ENCODE results near the gene PPP1R14D.

Gene PPP1R14D

GRCh38 chr15:40808861-40809450 lies 19.6 kb downstream of the PPP1R14D start:
- no peak for FAIRE-seq
- TF ChIP-seq POLR2A (IDR thresholded peaks at IDR 0.05; ENCODE audit: low read depth, low read length) (no peak), TAF1 (IDR thresholded peaks at IDR 0.05; ENCODE audit: borderline replicate concordance, low read depth, low read length) (no peak), POLR2AphosphoS5 (IDR thresholded peaks at IDR 0.05; ENCODE audit: low read depth, low read length) (no peak)
- no peak for DNase-seq (ENCODE audit: insufficient read length)

GRCh38 chr15:40807888-40808461 lies 20.5 kb downstream of the PPP1R14D start:
- no peak for TF ChIP-seq POLR2A (IDR thresholded peaks at IDR 0.05; ENCODE audit: low read depth, low read length)
- TF ChIP-seq POLR2AphosphoS5 (IDR thresholded peaks at IDR 0.05; ENCODE audit: low read depth, low read length): no peak
- no peak for TF ChIP-seq TAF1 (IDR thresholded peaks at IDR 0.05; ENCODE audit: borderline replicate concordance, low read depth, low read length)
- FAIRE-seq (no peak), DNase-seq (ENCODE audit: insufficient read length) (no peak)

DNA sequence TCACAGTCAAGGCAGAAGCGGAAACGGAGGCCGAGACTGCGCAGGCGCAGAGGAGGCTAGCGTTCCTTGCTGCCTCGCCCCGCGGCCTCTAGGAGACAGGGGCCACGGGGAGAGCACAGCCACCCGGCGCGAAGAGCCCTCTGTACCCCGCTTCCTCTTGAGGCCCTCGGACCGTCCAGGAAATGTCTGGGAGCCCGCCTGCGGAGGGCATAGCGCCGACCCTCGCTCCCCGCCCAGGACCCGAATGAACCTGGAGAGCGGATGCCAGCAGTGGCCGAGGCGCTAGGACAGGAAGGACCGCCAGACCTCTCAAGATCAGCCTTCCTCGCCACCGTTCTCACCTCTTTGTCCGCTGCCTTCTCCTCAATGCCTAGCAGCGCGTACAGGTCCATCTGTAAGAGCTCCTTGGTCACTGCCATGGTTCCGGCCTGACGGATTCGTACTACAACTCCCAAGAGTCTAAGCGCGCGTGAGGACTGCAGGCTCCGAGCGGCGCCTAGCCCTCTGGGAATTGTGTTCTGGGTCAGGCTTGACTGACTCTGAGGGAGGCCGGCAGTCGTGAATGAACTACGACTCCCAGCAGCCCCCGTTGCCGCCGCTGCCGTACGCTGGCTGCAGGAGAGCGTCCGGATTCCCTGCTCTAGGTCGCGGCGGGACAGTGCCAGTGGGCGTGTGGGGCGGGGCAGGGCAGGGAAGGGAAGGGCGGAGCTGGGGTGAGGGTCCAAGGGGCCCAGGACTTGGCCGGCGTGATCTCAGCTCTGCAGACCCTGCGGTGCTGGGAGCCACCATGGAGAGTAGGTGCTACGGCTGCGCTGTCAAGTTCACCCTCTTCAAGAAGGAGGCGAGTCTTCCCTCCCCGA lies 21.2 kb downstream of the PPP1R14D start, which contains the start of the genes DNAJC17 and ZFYVE19:
Gene DNAJC17, minus strand, starts transcription at position 446 of the 860 bp plus-strand sequence. Its CDS starts 27 bp downstream, at position 419.
Gene ZFYVE19, plus strand, starts transcription at position 62 of the 860 bp plus-strand sequence. Its CDS starts 501 bp downstream, at position 563.
- TF ChIP-seq POLR2A (IDR thresholded peaks at IDR 0.05; ENCODE audit: low read depth, low read length): peak; percentile 87
- TF ChIP-seq POLR2AphosphoS5 (IDR thresholded peaks at IDR 0.05; ENCODE audit: low read depth, low read length): peak; percentile 69
- peak; percentile 33; the same call in 1 of the 2 replicates for TF ChIP-seq TAF1 (IDR thresholded peaks at IDR 0.05; ENCODE audit: borderline replicate concordance, low read depth, low read length)
- DNase-seq (ENCODE audit: insufficient read length): peak; percentile 82
- peak; percentile 96 for FAIRE-seq

- FAIRE-seq (peak; percentile 44), DNase-seq (ENCODE audit: insufficient read length) (no peak)
- TF ChIP-seq POLR2AphosphoS5 (IDR thresholded peaks at IDR 0.05; ENCODE audit: low read depth, low read length): no peak
- no peak for TF ChIP-seq POLR2A (IDR thresholded peaks at IDR 0.05; ENCODE audit: low read depth, low read length)
- no peak for TF ChIP-seq TAF1 (IDR thresholded peaks at IDR 0.05; ENCODE audit: borderline replicate concordance, low read depth, low read length)
Observed at GRCh38 chr15:40806672-40807027, 21.9 kb downstream of the PPP1R14D start.

- DNase-seq (ENCODE audit: insufficient read length): no peak
- TF ChIP-seq POLR2AphosphoS5 (IDR thresholded peaks at IDR 0.05; ENCODE audit: low read depth, low read length) (no peak), POLR2A (IDR thresholded peaks at IDR 0.05; ENCODE audit: low read depth, low read length) (no peak), TAF1 (IDR thresholded peaks at IDR 0.05; ENCODE audit: borderline replicate concordance, low read depth, low read length) (no peak)
- no peak for FAIRE-seq
Observed at GRCh38 chr15:40803688-40804087, 24.8 kb downstream of the PPP1R14D start.

- DNase-seq (ENCODE audit: insufficient read length) (no peak), FAIRE-seq (no peak)
- TF ChIP-seq POLR2AphosphoS5 (IDR thresholded peaks at IDR 0.05; ENCODE audit: low read depth, low read length): no peak
- no peak for TF ChIP-seq TAF1 (IDR thresholded peaks at IDR 0.05; ENCODE audit: borderline replicate concordance, low read depth, low read length)
- TF ChIP-seq POLR2A (IDR thresholded peaks at IDR 0.05; ENCODE audit: low read depth, low read length): no peak
Observed at GRCh38 chr15:40803076-40803475, 25.4 kb downstream of the PPP1R14D start.

DNA sequence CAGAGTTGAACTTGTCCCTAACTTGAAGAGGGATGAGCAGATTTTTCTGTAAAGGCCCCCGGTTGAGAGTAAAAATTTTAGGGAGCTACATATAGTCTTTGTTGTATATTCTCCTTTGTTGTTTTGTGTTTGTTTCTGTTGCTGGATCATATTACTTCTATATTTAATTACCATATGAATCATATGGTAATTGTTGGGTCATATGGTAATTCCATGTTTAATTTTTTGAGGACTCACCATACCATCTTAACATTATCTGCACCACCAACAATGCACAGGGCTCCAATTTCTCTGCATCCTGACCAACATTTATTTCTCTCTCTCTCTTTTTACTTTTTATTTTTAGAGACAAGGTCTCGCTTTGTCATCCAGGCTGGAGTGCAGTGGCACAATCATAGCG lies 29.0 kb downstream of the PPP1R14D start:
- TF ChIP-seq POLR2A (IDR thresholded peaks at IDR 0.05; ENCODE audit: low read depth, low read length): no peak
- TF ChIP-seq TAF1 (IDR thresholded peaks at IDR 0.05; ENCODE audit: borderline replicate concordance, low read depth, low read length): no peak
- TF ChIP-seq POLR2AphosphoS5 (IDR thresholded peaks at IDR 0.05; ENCODE audit: low read depth, low read length): no peak
- DNase-seq (ENCODE audit: insufficient read length) (no peak), FAIRE-seq (no peak)

DNA sequence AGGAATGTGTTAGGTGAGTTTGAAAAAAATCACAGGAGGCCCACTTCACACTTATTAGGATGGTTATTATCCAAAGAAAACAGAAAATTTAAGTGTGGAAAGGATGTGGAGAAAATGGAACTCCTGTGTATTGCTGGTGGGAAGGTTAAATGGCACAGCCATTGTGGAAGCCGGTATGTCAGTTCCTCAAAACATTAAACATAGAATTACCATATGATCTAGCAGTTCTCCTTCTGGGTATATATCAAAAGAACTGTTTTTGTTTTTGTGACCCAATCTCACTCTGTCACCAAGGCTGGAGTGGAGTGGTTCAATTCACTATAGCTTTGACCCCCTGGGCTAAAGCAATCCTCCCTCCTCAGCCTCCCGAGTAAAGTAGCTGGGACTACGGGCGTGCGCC lies 32.0 kb downstream of the PPP1R14D start:
- no peak for FAIRE-seq
- no peak for TF ChIP-seq POLR2A (IDR thresholded peaks at IDR 0.05; ENCODE audit: low read depth, low read length)
- no peak for TF ChIP-seq POLR2AphosphoS5 (IDR thresholded peaks at IDR 0.05; ENCODE audit: low read depth, low read length)
- TF ChIP-seq TAF1 (IDR thresholded peaks at IDR 0.05; ENCODE audit: borderline replicate concordance, low read depth, low read length): no peak
- DNase-seq (ENCODE audit: insufficient read length): no peak

- DNase-seq (ENCODE audit: insufficient read length) (no peak), FAIRE-seq (no peak)
- TF ChIP-seq POLR2A (IDR thresholded peaks at IDR 0.05; ENCODE audit: low read depth, low read length) (no peak), POLR2AphosphoS5 (IDR thresholded peaks at IDR 0.05; ENCODE audit: low read depth, low read length) (no peak), TAF1 (IDR thresholded peaks at IDR 0.05; ENCODE audit: borderline replicate concordance, low read depth, low read length) (no peak)
Observed at GRCh38 chr15:40796041-40796440, 32.5 kb downstream of the PPP1R14D start.

- FAIRE-seq: no peak
- no peak for TF ChIP-seq POLR2AphosphoS5 (IDR thresholded peaks at IDR 0.05; ENCODE audit: low read depth, low read length)
- TF ChIP-seq POLR2A (IDR thresholded peaks at IDR 0.05; ENCODE audit: low read depth, low read length): no peak
- no peak for TF ChIP-seq TAF1 (IDR thresholded peaks at IDR 0.05; ENCODE audit: borderline replicate concordance, low read depth, low read length)
- DNase-seq (ENCODE audit: insufficient read length): no peak
Observed at GRCh38 chr15:40793216-40793989, 35.1 kb downstream of the PPP1R14D start.

DNA sequence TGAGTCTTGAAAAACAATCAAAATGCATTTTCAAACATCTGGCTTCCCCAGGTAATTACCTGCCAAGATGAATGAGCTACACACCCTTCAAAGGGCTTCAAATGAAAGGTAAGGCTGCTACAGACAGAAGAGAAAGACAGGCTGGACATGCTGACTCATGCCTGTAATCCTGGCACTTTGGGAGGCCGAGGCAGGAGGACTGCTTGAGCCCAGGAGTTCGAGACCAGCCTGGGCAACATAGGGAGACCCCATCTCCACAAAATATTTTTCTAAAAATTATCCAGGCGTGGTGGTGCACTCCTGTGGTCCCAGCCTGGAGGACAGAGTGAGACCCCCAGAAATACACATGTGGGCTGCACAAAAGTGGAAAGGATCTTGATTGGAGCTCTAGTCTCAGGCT lies 36.1 kb downstream of the PPP1R14D start:
- no peak for DNase-seq (ENCODE audit: insufficient read length)
- FAIRE-seq: no peak
- TF ChIP-seq POLR2A (IDR thresholded peaks at IDR 0.05; ENCODE audit: low read depth, low read length): no peak
- TF ChIP-seq TAF1 (IDR thresholded peaks at IDR 0.05; ENCODE audit: borderline replicate concordance, low read depth, low read length): no peak
- no peak for TF ChIP-seq POLR2AphosphoS5 (IDR thresholded peaks at IDR 0.05; ENCODE audit: low read depth, low read length)

All from GM12892 (cell line).